Stimulated activated CD8-positive, alpha-beta memory T cell treated with anti-CD3 and anti-CD28 coated beads, Interleukin-4, amount 100 ng/mL, for 1 hour (primary cell): ENCODE measurements around the gene S1PR1.
"Not testable (repeated sequence)": the region's sequence is repeated elsewhere in the genome, so short reads cannot be mapped to it uniquely, and the experiment has no call there.

Experiments used
- DNase-seq, 2 donors: peaks; one replicate each; pipeline ENCODE4 v3.0.0-alpha.2; 2020; ENCODE audit warnings: low read depth in 2 of 2, low spot score in 1 of 2

Gene S1PR1

DNA sequence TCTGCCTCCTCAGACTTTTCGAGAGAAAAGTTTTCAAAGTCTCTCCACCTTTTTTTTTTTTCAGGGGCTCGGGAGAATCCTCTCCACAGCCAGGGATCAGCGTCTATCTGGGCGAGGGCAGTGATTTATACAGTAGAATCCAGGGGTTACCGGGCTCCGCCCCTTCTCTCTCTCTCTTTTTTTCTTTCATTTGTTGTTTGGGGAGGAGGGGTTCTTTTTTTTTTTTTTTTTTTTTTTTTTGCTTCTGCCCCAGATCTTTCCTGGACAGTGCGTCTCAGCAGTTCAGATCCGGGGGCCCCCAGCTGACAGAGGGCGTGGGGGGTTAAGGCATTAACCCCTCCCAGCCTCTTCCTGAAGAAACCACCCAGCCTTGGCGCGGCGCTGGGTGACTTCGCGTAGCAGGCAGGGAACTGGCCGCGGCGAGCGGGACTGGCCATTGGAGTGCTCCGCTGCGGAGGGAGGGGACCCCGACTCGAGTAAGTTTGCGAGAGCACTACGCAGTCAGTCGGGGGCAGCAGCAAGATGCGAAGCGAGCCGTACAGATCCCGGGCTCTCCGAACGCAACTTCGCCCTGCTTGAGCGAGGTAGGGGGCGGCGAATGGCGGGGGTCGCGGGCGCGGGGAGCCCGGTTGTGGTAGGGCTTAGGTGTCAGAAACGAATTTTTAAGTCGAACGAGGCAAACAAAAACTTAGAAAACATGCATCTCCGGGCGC, at the start of gene S1PR1:
Gene S1PR1, plus strand, starts transcription at position 504 of the 713 bp plus-strand sequence. CDS start 1,966 bp downstream, outside the sequence.
- peak; percentile 41 to 53 for DNase-seq

DNA sequence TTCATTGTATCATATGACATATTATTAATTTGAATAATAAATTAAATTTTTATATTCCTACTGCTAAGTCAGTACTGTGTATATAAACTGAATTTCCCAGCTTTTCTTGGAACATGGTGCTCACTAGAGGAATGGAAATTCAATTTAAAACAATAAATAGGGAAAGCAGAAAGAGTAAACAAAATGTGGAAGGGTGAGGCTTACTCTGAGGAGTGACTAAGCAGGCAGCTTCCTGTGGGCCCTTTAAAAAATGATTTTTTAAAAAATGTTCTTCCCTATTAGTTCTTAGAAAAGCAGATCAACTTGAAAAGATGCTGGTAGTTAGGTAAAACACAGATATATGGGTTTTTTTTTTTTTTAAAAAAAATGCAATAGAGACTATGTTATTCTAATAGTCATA, 49.5 kb upstream of the S1PR1 start:
- DNase-seq = no peak

DNA sequence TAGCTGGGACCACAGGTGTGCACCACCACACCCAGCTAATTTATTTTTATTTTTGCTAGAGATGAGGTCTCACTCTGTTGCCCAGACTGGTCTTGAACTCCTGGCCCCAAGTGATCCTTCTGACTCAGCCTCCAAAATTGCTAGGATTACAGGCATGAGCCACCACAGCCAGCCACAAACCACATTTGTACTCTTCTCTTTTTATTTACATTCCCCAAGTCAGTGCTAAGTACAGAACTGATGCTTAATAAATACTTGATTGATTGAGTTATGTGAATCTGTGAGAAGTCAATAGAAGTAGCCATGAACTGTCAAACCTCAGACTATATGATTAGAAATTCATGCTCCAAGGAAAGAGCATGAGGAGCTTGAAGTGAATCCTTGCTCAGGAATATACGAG, 48.5 kb upstream of the S1PR1 start:
- no peak for DNase-seq

DNA sequence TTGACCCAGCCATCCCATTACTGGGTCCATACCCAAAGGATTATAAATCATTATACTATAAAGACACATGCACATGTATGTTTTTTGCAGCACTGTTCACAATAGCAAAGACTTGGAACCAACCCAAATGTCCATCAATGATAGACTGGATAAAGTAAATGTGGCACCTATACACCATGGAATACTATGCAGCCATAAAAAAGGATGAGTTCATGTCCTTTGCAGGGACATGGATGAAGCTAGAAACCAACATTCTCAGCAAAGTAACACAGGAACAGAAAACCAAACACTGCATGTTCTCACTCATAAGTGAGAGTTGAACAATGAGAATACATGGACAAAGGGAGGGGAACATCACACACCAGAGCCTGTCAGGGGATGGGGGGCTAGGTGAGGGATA, 47.9 kb upstream of the S1PR1 start:
- DNase-seq = not testable (repeated sequence)

DNA sequence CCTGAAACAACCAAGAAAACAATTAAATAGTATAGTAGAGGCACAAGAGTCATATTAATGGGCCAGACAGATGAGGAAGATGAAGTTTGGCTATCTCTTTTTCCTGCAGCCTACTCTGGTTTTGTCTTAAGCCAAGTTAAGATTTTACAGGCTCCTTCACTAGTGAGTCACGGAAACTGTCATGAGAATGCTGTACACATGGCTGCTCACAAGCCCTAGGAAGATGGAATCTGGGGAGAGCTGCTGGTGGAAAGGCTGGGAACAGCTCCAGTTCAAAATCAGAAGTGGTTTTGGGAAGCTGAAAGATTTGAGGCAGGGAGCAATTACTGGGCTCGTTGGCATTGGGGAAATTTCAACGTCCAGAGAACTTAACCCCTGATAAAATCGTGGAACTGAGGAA, 46.4 kb upstream of the S1PR1 start:
- no peak for DNase-seq

DNA sequence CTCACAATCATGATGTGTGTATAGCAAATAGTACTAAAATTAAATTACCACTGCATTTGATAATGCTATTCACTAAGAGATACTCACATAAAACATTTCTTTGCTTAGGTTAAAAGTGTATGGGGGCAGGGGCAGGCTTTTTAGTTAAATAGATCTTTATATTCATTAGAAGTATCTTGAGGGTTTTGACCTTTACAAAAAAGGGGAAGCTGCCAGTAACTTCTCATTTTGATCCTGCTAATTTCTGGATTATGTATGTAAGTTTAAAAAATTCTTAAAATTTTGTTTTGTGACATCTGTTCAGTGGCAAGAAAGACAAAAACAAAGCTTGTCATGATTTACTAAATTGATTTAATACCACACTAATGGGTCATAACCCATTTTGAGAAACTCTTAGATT, 45.8 kb upstream of the S1PR1 start:
- no peak for DNase-seq

DNA sequence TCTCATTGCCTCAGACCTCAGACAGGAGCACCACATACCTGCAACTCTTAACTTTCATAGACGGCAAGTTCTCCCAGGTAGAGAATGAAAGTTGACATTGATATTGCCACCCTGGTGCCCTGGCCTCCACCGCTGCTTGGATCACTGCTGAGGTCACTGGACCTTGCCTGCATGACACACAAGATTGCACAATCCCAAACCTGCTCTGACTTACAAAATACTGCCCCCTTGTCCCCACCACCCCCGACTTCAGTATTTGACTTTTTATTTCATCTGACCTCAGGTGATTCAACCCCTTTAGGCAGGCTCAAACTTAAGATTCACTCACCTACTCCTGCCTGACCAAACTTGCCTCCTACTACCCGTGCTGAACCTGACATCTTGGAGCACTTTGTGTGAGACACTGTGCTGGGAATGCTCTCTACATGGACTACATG, 43.1 kb upstream of the S1PR1 start:
- no peak for DNase-seq

DNA sequence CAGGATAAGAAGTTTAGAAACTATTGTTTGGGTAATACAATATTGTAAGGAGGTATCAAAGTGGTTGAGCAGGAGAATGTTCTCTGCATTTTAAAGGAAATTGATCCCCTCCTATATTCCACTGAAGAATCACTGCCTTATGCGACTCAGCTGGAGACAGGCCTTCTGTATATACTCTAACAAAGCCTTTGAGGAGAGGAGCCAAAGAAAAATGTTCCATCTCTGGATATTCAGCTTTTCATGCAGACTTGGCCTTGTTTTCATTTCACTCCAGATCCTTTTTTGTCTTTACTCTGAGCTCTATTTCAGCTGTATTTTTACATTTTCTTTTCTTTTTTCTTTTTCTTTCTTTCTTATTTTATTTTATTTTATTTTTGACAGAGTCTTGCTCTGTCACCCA, 42.1 kb upstream of the S1PR1 start:
- DNase-seq = no peak

DNA sequence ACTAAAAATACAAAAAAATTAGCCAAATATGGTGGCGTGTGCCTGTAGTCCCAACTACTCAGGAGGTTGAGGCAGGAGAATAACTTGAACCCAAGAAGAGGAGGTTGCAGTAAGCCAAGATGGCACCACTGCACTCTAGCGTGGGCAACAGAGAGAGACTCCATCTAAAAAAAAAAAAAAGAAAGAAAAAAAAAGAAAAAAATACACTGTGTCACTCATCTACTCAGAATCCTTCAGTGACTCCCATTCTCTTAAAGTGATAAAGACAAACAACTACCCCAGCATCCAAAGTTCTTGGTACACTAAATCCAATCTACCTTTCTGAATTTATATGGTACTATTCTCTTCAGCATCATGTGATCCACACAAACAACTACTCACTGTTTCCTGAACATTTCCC, 40.2 kb upstream of the S1PR1 start:
- no peak for DNase-seq

DNA sequence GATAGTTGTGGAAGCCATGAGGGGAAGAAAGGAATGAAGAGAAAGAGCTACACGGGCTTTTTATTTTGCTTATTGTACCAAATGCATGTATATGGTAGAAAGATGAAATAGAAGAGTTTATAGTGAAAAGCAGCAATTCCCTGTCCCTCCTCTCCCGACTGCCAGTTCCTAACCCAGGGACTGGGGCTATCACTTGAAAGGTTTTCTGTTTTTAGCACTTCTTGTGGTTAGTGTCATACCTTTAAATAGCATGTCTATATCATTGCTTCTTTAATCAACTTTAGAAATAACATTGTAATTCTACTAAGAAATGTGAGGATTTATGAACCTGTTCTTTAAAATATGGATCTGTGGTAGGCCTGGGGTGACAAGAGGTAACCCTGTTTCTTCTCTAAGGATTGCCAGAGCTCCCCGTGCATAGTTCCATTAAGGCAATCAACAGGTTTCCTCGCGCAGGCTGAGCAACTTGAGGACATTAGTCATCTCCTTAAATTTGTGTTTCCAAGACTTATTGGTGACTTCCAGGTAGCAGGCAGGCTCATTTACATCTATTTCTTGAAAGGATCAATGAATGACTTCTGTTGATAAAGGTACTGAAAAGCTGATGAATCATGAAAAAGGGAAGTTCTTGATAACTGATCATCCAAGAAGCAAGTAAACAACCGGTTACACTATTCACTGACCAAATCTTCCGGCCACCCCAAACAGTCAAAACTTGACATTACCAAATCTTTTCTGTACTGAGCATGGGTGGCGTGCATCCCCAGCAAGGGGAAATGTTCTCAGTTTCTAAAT, 37.8 kb upstream of the S1PR1 start:
- no peak for DNase-seq

DNA sequence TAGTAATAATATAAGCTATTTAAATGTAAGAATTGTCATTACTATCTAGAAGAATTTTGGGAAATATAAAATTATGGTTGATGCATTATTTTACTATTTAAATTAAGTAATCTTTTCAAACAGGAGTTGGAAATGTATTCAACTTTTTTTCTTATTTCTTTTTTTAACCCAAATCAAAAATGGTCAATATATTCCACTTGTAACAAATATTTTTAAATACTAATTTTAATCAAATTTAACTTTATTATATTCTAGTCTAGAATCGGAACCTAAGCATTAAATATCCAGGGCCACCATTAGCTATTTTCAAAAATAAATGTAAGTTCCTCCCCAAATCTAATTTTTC, 37.2 kb upstream of the S1PR1 start:
- no peak for DNase-seq

DNA sequence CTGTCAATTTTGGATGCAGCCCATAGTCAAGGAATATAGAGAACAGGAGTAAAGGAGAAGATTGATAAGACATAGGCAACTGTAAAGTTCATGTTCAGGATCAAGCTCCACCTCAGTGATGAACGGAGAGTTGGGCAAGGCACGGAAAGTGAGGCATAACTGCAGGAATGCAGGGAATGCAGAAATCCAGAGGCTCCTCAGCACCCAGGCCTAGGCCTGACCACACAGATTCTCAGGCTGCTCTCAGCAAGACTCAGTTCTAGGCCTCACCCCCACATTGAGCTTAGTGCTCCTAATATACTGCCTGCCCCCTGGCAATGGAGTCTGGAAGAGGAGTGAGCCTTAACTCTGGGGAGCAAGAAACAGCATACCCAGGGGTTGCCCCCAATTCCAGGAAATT, 36.3 kb upstream of the S1PR1 start:
- no peak for DNase-seq

DNA sequence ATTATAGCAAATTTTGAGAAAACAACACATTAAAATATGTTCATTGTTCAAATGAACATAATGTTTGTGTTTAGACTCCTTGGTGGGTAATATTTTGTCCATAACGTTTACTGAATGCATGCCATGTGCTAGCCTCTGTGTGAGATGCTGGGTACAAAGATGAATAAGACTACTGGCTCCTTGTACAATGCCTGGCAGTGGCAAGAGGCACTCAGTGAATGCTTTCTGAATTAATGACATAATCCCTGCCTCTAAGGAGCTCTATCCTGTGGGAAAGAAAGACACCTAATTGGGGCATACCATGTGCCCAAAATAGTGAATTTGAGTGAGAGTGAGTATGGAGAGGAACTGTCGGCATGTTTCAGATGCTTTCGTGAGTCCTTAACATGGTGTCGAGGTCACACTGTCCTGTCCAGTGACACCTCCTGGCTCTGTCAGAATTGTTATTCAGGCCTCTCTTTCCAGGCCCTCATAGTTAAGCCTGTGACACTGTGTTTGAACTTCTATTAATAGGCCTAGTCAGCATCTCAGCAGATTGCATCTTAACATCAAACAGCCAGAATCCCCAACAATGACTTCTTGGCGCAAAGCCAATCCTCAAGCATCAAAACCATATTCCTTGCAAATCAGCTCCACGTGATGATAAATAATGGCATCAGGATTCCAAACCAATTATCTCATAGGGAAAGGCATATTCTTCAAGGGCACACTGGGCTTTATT, 32.8 kb upstream of the S1PR1 start:
- DNase-seq = no peak

DNA sequence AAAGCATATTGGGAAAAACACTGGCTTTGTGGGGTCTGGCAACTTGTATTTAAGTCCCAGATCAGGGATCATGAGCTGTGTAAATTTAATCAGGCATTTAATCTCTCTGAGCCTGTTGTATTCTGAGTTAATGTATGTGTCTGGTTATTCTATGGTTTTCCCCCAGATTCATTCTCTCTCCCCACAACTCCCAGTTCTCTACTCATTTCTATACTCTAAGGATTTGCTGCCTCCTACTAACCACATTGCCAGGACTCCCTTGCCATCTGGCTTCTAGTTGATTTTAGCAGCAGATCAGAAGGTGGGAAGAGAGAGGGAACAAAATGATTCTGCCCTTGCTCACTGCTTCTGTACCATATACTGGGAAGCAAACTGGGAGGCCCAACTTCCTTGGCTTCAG, 31.4 kb upstream of the S1PR1 start:
- no peak for DNase-seq

DNA sequence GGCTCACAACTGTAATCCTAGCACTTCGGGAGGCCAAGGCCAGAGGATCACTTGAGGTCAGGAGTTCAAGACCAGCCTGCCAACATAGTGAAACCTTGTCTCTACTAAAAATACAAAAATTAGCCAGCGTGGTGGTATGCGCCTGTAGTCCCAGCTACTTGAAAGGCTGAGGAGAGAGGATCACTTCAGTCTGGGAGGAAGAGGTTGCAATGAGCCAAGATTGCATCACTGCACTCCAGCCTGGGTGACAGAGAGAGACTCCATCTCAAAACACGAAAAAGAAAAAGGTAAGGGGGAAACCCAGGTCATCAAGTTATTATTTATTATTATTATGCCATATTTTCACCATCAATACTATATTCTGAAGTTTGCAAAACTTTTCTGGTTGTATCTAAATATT, 30.7 kb upstream of the S1PR1 start:
- DNase-seq = not testable (repeated sequence)

DNA sequence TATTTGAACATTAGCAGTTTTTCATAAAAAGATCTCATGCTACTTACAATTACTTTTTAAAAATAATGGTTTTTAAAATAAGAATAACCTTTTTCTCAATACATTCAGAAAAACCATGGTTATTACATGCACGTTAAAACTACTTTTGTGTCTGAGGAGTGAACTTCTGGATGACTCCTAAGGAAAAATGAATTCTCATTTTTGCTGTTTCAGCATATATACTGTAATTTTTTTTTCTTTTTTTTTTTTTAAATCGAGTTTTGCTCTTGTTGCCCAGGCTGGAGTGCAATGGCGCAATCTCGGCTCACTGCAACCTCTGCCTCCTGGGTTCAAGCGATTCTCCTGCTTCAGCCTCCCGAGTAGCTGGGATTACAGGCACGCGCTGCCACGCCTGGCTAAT, 29.5 kb upstream of the S1PR1 start:
- DNase-seq = not testable (repeated sequence)

DNA sequence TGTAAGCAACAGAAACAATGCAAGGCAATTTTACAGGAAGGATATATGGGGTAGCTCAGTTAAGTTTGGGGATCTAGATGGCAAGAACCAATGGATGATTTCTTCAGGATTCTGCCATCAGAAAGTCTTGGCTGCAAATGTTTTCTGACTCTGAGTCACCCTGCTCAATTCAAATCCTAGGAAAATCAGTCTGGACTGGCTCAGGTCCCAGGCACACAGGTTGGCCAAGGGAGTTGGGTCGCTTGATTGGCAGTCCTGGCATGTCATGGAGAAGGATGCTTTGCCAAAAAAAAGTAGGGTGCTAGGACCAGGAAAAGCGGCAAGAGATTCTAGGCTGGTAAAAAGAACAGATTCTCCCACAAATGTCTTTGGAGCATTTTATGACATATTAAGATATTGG, 28.9 kb upstream of the S1PR1 start:
- no peak for DNase-seq

DNA sequence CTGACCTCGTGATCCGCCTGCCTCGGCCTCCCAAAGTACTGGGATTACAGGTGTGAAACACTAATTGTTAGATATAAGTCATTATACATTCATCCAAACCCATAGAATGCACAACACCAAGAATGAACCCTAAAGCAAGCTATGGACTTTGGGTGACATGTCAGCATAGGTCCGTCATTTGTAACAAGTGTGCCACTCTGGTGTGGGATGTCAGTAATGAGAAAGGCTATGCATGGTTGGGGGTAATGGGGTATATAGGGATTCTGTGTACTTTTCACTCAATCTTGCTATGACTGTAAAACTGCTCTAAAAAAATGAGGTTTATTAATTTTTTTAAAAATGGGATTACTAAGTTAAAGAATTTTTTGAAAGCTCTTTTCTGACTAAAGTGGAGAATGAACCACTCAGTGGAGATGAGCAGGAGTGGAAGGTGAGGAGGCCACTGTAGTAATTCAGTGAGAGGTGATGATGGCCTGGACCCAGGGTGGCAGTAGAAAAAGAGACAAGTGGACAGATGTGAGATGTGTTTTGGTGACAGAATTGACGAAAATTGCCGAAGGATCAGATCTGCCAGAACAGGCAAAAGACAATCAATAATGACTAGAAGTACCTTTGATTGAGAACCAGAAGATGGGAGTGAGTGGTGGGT, 21.3 kb upstream of the S1PR1 start:
- no peak for DNase-seq

DNA sequence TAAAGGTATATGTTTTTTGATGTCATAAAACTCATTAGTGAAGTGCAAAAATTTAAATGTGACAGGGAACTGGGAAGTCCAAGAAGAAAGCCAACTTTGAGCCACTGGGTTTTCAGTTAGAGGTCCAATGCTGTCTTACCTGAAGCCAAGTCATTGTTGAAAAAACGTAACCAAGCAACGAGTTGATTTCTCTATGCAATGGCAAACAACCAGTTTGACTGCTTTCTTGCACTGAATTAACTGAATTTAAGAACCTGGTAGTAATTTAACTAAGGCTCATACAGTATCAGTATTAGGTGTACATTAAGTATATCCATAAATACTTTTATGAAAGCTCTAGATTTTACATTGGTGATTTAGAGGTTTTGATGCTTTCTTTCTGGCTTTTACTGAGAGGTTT, 20.2 kb upstream of the S1PR1 start:
- no peak for DNase-seq

DNA sequence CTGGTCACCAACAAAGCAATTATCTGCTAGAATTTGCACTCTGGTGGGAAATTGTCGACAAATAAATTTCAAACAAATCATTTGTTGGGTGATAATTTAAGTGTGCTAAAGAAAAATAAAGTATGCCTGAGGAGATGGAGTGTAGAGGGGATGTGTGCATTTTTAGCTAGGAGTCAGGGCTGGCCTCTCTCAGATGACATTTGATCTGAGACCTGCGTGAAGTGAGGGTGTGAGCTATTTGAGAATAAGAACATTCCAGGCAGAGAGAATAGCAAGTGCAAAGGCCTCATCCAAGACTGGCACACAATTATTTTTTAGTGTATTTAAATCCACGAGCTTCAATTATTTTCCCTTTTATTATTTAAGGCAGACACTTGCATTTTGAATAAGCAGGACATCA, 19.7 kb upstream of the S1PR1 start:
- DNase-seq = no peak

DNA sequence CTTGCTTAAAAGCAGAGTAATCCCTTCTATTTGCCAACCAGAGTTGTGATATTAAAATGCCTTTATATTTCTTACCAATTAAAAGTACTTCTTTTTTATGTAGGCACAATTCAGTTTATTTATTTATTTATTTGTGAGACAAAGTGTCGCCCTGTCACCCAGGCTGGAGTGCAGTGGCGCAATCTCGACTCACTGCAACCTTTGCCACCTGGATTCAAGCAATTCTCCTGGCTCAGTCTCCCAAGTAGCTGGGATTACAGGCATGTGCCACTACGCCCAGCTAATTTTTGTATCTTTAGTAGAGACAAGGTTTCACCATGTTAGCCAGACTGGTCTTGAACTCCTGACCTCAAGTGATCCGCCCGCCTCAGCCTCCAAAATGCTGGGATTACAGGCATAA, 17.9 kb upstream of the S1PR1 start:
- DNase-seq = not testable (repeated sequence)
